HG02852 (cell line): Measurements from ENCODE around the gene ARL15.
"Not testable (repeated sequence)": the region's sequence is repeated elsewhere in the genome, so short reads cannot be mapped to it uniquely, and the experiment has no call there.

ENCODE experiments used
- ATAC-seq: cut with Tn5 transposase; IDR thresholded peaks from one replicate; pipeline ENCODE4 v1.9.1; 2021; ENCODE audit warnings: mild to moderate bottlenecking, moderate library complexity; ENCODE audit not compliant: unreplicated experiment

Gene ARL15

GRCh38 chr5:54310433-54311175, at the start of gene ARL15:
Gene ARL15 (minus strand): TSS chr5:54310573.
- peak; percentile 94 for ATAC-seq

GRCh38 chr5:54360089-54360488, 49.7 kb upstream of the ARL15 start:
- ATAC-seq: no peak

GRCh38 chr5:54357408-54358058, 47.2 kb upstream of the ARL15 start:
- no peak for ATAC-seq

GRCh38 chr5:54353933-54354564, 43.7 kb upstream of the ARL15 start:
- ATAC-seq: not testable (repeated sequence)

GRCh38 chr5:54352580-54352979, 42.2 kb upstream of the ARL15 start:
- not testable (repeated sequence) for ATAC-seq

GRCh38 chr5:54347221-54347865, 37.0 kb upstream of the ARL15 start:
- ATAC-seq: no peak

GRCh38 chr5:54344653-54345052, 34.3 kb upstream of the ARL15 start:
- no peak for ATAC-seq

GRCh38 chr5:54341971-54342370, 31.6 kb upstream of the ARL15 start:
- no peak for ATAC-seq

- no peak for ATAC-seq
Observed at GRCh38 chr5:54337523-54337922, 27.1 kb upstream of the ARL15 start.

- ATAC-seq: no peak
Observed at GRCh38 chr5:54332720-54333119, 22.3 kb upstream of the ARL15 start.

- ATAC-seq: no peak
Observed at GRCh38 chr5:54329731-54330709, 19.6 kb upstream of the ARL15 start.

GRCh38 chr5:54326662-54327270, 16.4 kb upstream of the ARL15 start:
- no peak for ATAC-seq

GRCh38 chr5:54325610-54326311, 15.4 kb upstream of the ARL15 start:
- no peak for ATAC-seq

- no peak for ATAC-seq
Observed at GRCh38 chr5:54325272-54325609, 14.9 kb upstream of the ARL15 start.

- ATAC-seq: no peak
Observed at GRCh38 chr5:54324651-54325271, 14.4 kb upstream of the ARL15 start.

GRCh38 chr5:54323495-54323894, 13.1 kb upstream of the ARL15 start:
- ATAC-seq: no peak

- ATAC-seq: no peak
Observed at GRCh38 chr5:54320256-54320655, 9.9 kb upstream of the ARL15 start.

GRCh38 chr5:54317511-54318260, 7.3 kb upstream of the ARL15 start:
- ATAC-seq: no peak
